K562 (cell line): ENCODE results near the gene HPSE2. TPM values are rescaled to one million over a fixed set of nuclear protein-coding genes. Genes with fewer than 3 reads are reported as not detected.

Source experiments
- ATAC-seq: fragments of 200-7000 bp; cut with Tn5 transposase; 3 replicates; pipeline ENCODE4 v1.9.1; 2020; ENCODE audit warnings: moderate library complexity
- BruUV-seq: library from RNA; stranded (reverse); fragments of 400-500 nt; replicated peaks from 2 replicates; lab custom pipeline; 2021; lab: Mats Ljungman, UMichigan
- CTCF ChIA-PET: fragments of 300-600 bp; formaldehyde crosslinking; extraction: SDS; loops from one replicate; lab custom pipeline; 2021; ENCODE audit warnings: low intra/inter-chr PET ratio; lab: Yijun Ruan, JAX
- POLR2A ChIA-PET: fragments of 300-600, 350-650 bp; sonication (Branson Sonifier 250); formaldehyde crosslinking; extraction: SDS; loops from one replicate; lab custom pipeline; 2021; ENCODE audit warnings: antibody characterized with exemption, inconsistent platforms; lab: Yijun Ruan, JAX
- DNase-seq, 4 experiments: peaks; one replicate each; pipeline versions ENCODE4 v3.0.0 to v3.0.0-alpha.2; 2011 to 2018; ENCODE audit warnings: low spot score in 3 of 4, mixed read lengths in 3 of 4; ENCODE audit errors: extremely low read depth in 1 of 4
- FAIRE-seq: peaks from 2 replicates; lab custom pipeline; 2011; peaks lifted over from hg19 to GRCh38; lab: Jason Lieb, UNC
- H2AFZ ChIP-seq: 2 replicates; pipeline ENCODE4 v1.6.0; 2011; ENCODE audit warnings: low read depth, low read length, control low read depth, inconsistent platforms
- H3K27ac ChIP-seq: fragments of 200-600 bp; 3 replicates; pipeline ENCODE4 v1.8.0; 2011; ENCODE audit warnings: low read depth, mild to moderate bottlenecking, control low read depth, inconsistent platforms, low read length, moderate library complexity, mixed read lengths; ENCODE audit errors: extremely low read depth
- H3K27me3 ChIP-seq, 2 experiments: fragments of 300-600 bp in 1 of 2; 2 replicates in 1 of 2; 3 replicates in 1 of 2; pipeline versions ENCODE4 v1.6.0 to v1.8.0; 2011; ENCODE audit warnings: inconsistent platforms in 2 of 2, low read length in 2 of 2, mild to moderate bottlenecking in 1 of 2, mixed read lengths in 1 of 2, moderate library complexity in 1 of 2; ENCODE audit not compliant: control insufficient read depth in 2 of 2, insufficient read depth in 2 of 2
- H3K36me3 ChIP-seq: fragments of 300-600 bp; 3 replicates; pipeline ENCODE4 v1.8.0; 2011; ENCODE audit warnings: mild to moderate bottlenecking, low read length, inconsistent platforms; ENCODE audit not compliant: control insufficient read depth, insufficient read depth
- H3K4me1 ChIP-seq, 2 experiments: fragments of 200-600 bp in 1 of 2; replicated peaks in 1 of 2; 2 replicates in 1 of 2; 3 replicates in 1 of 2; pipeline versions ENCODE4 v1.5.1 to v1.8.0; 2011; ENCODE audit warnings: inconsistent platforms in 2 of 2, low read length in 2 of 2, mild to moderate bottlenecking in 1 of 2, mixed read lengths in 1 of 2, moderate library complexity in 1 of 2; ENCODE audit not compliant: control insufficient read depth in 2 of 2, insufficient read depth in 2 of 2
- H3K4me2 ChIP-seq: 2 replicates; pipeline ENCODE4 v1.6.1; 2011; ENCODE audit warnings: low read length, control low read depth, inconsistent platforms, mixed read lengths; ENCODE audit not compliant: insufficient read depth
- H3K4me3 ChIP-seq: fragments of 200-600 bp; sonication (generic), shearing (Covaris generic); 2 replicates; pipeline ENCODE4 v1.5.1; 2016; ENCODE audit warnings: control low read depth, inconsistent platforms
- H3K79me2 ChIP-seq: fragments of 200-600 bp; 3 replicates; pipeline ENCODE4 v1.8.0; 2011; ENCODE audit warnings: low read length, inconsistent platforms; ENCODE audit not compliant: control insufficient read depth, insufficient read depth
- H3K9ac ChIP-seq, 2 experiments: 2 replicates each; pipeline versions ENCODE4 v1.6.0 to v1.6.1; 2011; ENCODE audit warnings: low read depth in 2 of 2, low read length in 2 of 2, control low read depth in 1 of 2, inconsistent platforms in 1 of 2, mild to moderate bottlenecking in 1 of 2, mixed read lengths in 1 of 2; ENCODE audit not compliant: insufficient read depth in 1 of 2
- H3K9me1 ChIP-seq: one replicate; pipeline ENCODE4 v1.6.0; 2011; ENCODE audit warnings: inconsistent platforms, mild to moderate bottlenecking, low read length, moderate library complexity; ENCODE audit not compliant: control insufficient read depth, insufficient read depth
- H3K9me3 ChIP-seq: replicated peaks from 2 replicates; pipeline ENCODE4 v1.5.1; 2011; ENCODE audit warnings: low read depth, low read length, inconsistent platforms; ENCODE audit not compliant: control insufficient read depth, insufficient read depth
- H4K20me1 ChIP-seq: replicated peaks from 2 replicates; pipeline ENCODE4 v1.6.1; 2011; ENCODE audit warnings: low read length, inconsistent platforms, mixed read lengths; ENCODE audit not compliant: control insufficient read depth, insufficient read depth
- SNAPC5 ChIP-seq: fragments of 250-450 bp; sonication (Bioruptor Pico); IDR thresholded peaks from 2 replicates; pipeline ENCODE4 v1.8.0; 2021; ENCODE audit warnings: moderate library complexity, mild to moderate bottlenecking, inconsistent platforms
- XRCC4 ChIP-seq: IDR thresholded peaks from one replicate; pipeline ENCODE4 v1.6.1; 2011; ENCODE audit not compliant: insufficient read depth, insufficient read length; ENCODE audit errors: extremely low read depth
- ZFP36 ChIP-seq: fragments of 150-350 bp; IDR thresholded peaks from 2 replicates; pipeline ENCODE4 v1.6.1; 2018; ENCODE audit warnings: low read length, low read depth; ENCODE audit not compliant: partially characterized antibody
- ZNF274 ChIP-seq: IDR thresholded peaks from 2 replicates; pipeline ENCODE4 v1.6.1; 2011; ENCODE audit warnings: low read depth, mild to moderate bottlenecking, low read length, moderate library complexity, borderline replicate concordance
- WGBS: fragments of 100-300 bp; shearing (Covaris generic); methylation state at CpG from one replicate; pipeline ENCODE4 v1.1.6; 2016; ENCODE audit warnings: low coverage, mixed read lengths; ENCODE audit not compliant: insufficient coverage; ENCODE audit errors: missing lambda C conversion rate; 5-methylcytosine and 5-hydroxymethylcytosine counted together
- in situ Hi-C: fragments of 300-500 bp; cut with MboI; formaldehyde crosslinking; loops from 4 replicates; pipeline ENCODE4 v1.15.0; 2018; ENCODE audit warnings: inconsistent platforms, mixed read lengths
- intact Hi-C: fragments of 100-400 bp; cut with micrococcal nuclease; formaldehyde crosslinking; loops from 2 replicates; pipeline ENCODE4 v1.14.2; 2022
- polyA plus RNA-seq, 8 experiments: library from polyadenylated mRNA; depleted of rRNA in 4 of 8; stranded (reverse) in 5 of 8; unstranded in 3 of 8; fragments of >200 nt; fragmentation: Nextera tagmentation in 2 of 8; fragmentation: Illumina TruSeq in 1 of 8; extraction: Ambion mirVana in 2 of 8; extraction: Trizol in 1 of 8; gene quantifications; 2 replicates each; pipeline versions ENCODE4 v1.2.1 to v1.2.3, GENCODE V29; 2011 to 2014; ENCODE audit warnings: inconsistent platforms in 1 of 8, missing spikeins in 1 of 8
- total RNA-seq, 7 experiments: library from RNA; depleted of rRNA in 6 of 7; stranded (reverse); fragments of >200 nt in 6 of 7; fragmentation: Illumina TruSeq in 2 of 7; extraction: Trizol in 2 of 7; gene quantifications; 2 replicates each; pipeline versions ENCODE4 v1.2.1 to v1.2.3, GENCODE V29; 2011 to 2021; ENCODE audit warnings: low replicate concordance in 1 of 7

The HPSE2 gene
- total and polyA plus RNA-seq, 9 of the 15 experiments (the other 6 are each of a cell fraction or from before 2014, with no cell fraction given): 0.03 to 0.10 (median 0.04) TPM; not detected in 2

- TF ChIP-seq ZNF274 (no peak), SNAPC5 (CRISPR knock-in tag) (no peak), ZFP36 (no peak)
These were observed 603.0 kb downstream of the HPSE2 start (continued) for GRCh38 chr10:98632456-98633150.

- 0% methylated on average over 1 of the region's 1 CpG for WGBS
- no peaks in the 10 kb centered on the region for H3K4me1 ChIP-seq
- no peaks in the 10 kb centered on the region for H3K79me2 ChIP-seq
- TF ChIP-seq XRCC4: no peak
- no peak overlapping the region for H3K4me3 ChIP-seq
- H3K36me3 ChIP-seq: no peaks in the 10 kb centered on the region
- H3K9me1 ChIP-seq: no peaks in the 10 kb centered on the region
- POLR2A ChIA-PET: no interaction called here
- no TSS peak for BruUV-seq
- DNase-seq (no peak), ATAC-seq (no peak), FAIRE-seq (no peak)
- H3K4me2 ChIP-seq: no peak overlapping the region
- H3K9me3 ChIP-seq: no peaks in the 10 kb centered on the region
- in situ Hi-C loops: no loop called here
- intact Hi-C loops: no loop called here
- no peaks in the 10 kb centered on the region for H3K27me3 ChIP-seq
- no peak overlapping the region for H2AFZ ChIP-seq
- no peak overlapping the region for H3K27ac ChIP-seq
- CTCF ChIA-PET: no interaction called here
- H3K9ac ChIP-seq: no peak overlapping the region
- no peaks in the 10 kb centered on the region for H4K20me1 ChIP-seq
These were observed 607.4 kb downstream of the HPSE2 start for GRCh38 chr10:98628206-98628605.
